ENCODE measurements around the gene LPAR3. TPM values are rescaled to one million over a fixed set of nuclear protein-coding genes. Genes with fewer than 3 reads are reported as not detected.

LPAR3 gene
- total and polyA plus RNA-seq, 2 of the 13 experiments (the other 11 are each of a cell fraction or from before 2014, with no cell fraction given), result not detected

GRCh38 chr1:84939761-84940160, 46.8 kb upstream of the LPAR3 start:
- Histone ChIP-seq H3K27me3 (ENCODE audit: control insufficient read depth in 1 of 2, insufficient read depth in 2 of 2, low read length in 2 of 2) (peaks cover 0 to 25% of the 10 kb centered on the region in 2 experiments; a peak in 2 of 5 replicates), H3K79me2 (ENCODE audit: insufficient read depth, low read length) (no peaks in the 10 kb centered on the region), H3K4me2 (ENCODE audit: low read depth, low read length) (no peak overlapping the region), H3K36me3 (replicated peaks in 1 of 2; ENCODE audit: control insufficient read depth in 1 of 2, insufficient read depth in 2 of 2, low read length in 2 of 2) (no peaks in the 10 kb centered on the region), H3K9ac (ENCODE audit: insufficient read depth, low read depth, low read length) (no peak overlapping the region), H3K4me3 (replicated peaks in 1 of 3; ENCODE audit: insufficient read depth in 1 of 3, low read depth in 2 of 3, low read length in 3 of 3) (no peak overlapping the region), H4K20me1 (ENCODE audit: insufficient read depth, low read length) (no peaks in the 10 kb centered on the region), H3K9me3 (ENCODE audit: low read length) (no peaks in the 10 kb centered on the region), H3K4me1 (ENCODE audit: insufficient read depth, low read length) (no peaks in the 10 kb centered on the region), H3K27ac (ENCODE audit: extremely low read length, insufficient read depth, low read length) (no peak overlapping the region), H2AFZ (ENCODE audit: low read length) (no peak overlapping the region)
- in situ Hi-C loops (cut with HindIII; ENCODE audit: extremely low pct_ligation_motif_present, low pct_unique_long_range_greater_than_20kb), result loop anchor here (5.0 to 10.0 kb wide), 2 partner anchors 165 to 318 kb away; partner anchors contain the start of gene C1orf52
- BruUV-seq (replicated peaks), result no TSS peak
- TF ChIP-seq ATF1 (CRISPR knock-in tag; IDR thresholded peaks at IDR 0.05), result no peak
- TF ChIP-seq ZNF121 (CRISPR knock-in tag; IDR thresholded peaks at IDR 0.05), result no peak
- TF ChIP-seq SP2 (CRISPR knock-in tag; IDR thresholded peaks at IDR 0.05), result no peak
- no peak for TF ChIP-seq SUZ12 (IDR thresholded peaks at IDR 0.05; ENCODE audit: low read depth, low read length)
- TF ChIP-seq PBX2 (CRISPR knock-in tag; IDR thresholded peaks at IDR 0.05), result no peak
- no peak for TF ChIP-seq SMAD3 (CRISPR knock-in tag; IDR thresholded peaks at IDR 0.05)
- TF ChIP-seq ZBTB2 (CRISPR knock-in tag; IDR thresholded peaks at IDR 0.05; ENCODE audit: low read depth), result no peak
- no peak for TF ChIP-seq MAFK (conservative IDR thresholded peaks at IDR 0.05 in 1 of 2, IDR thresholded peaks at IDR 0.05 in 1 of 2; ENCODE audit: low read length in 2 of 2)
- no peak for TF ChIP-seq PATZ1 (CRISPR knock-in tag; IDR thresholded peaks at IDR 0.05)
- no peak for TF ChIP-seq TP53 (CRISPR knock-in tag; conservative IDR thresholded peaks at IDR 0.05)
- no peak for TF ChIP-seq GTF3A (CRISPR knock-in tag; conservative IDR thresholded peaks at IDR 0.05)
- TF ChIP-seq MEIS2 (CRISPR knock-in tag; IDR thresholded peaks at IDR 0.05), result no peak
- TF ChIP-seq ARID3A (IDR thresholded peaks at IDR 0.05; ENCODE audit: low read depth, low read length), result no peak
- no peak for TF ChIP-seq ZNF34 (CRISPR knock-in tag; IDR thresholded peaks at IDR 0.05; ENCODE audit: borderline replicate concordance)
- TF ChIP-seq ATF5 (CRISPR knock-in tag; IDR thresholded peaks at IDR 0.05; ENCODE audit: low read depth), result no peak
- TF ChIP-seq RXRB (CRISPR knock-in tag; IDR thresholded peaks at IDR 0.05; ENCODE audit: borderline replicate concordance), result no peak
- no peak for ATAC-seq
- DNase-seq (ENCODE audit: low spot score), result no peak
- POLR2A ChIA-PET, result no interaction called here
- 56% methylated on average over 11 of the region's 11 CpGs for WGBS (ENCODE audit: low lambda C conversion rate)
- no peak for FAIRE-seq
- intact Hi-C loops (cut with micrococcal nuclease; ENCODE audit: unreplicated experiment), result loop anchor here (5.0 to 10.0 kb wide), 2 partner anchors 165 to 167 kb away; no protein-coding TSS in a partner anchor
- CTCF ChIA-PET (ENCODE audit: low intra/inter-chr PET ratio, low total read pairs), result no interaction called here

Measured in HepG2 (cell line).